ENCODE data around the gene ABCC2.

Gene ABCC2

DNA sequence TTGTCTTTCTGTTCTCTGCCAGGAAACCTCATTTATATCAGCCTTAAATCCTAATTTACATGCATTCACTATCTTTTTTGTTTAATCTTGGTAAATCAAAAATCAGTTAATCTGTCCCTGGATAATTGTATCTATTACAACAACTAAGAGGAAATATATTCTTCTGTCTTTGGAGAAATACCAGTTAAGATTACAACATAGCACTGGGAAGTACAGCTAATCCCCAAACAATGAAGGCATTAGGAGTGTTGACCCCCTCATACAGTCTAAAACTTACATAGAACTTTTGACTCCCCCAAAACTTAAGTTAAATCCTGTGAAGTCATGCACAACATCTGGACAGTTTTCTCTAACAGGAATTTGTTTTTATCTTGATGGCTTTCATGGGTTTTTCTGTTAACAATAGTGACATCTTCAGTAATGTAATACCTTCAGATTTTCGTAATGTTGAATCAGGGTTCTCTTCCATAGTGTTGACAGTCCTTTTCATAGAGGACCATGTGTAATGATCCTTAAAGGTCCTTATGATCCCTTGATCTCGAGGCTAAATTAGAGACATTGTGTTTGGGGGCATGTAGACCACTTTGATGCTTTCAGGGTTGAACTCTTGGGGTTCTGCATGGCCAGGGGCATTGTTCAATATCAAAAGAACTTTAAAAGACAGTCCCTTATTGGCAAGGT is 24.1 kb upstream of the ABCC2 start:
- no peak overlapping the region for H3K4me3 ChIP-seq (ENCODE audit: low read depth, low read length)
- TF ChIP-seq POLR2A (IDR thresholded peaks at IDR 0.05; ENCODE audit: extremely low read depth, insufficient read length) (no peak), MAX (IDR thresholded peaks at IDR 0.05; ENCODE audit: low read depth, low read length) (no peak)

DNA sequence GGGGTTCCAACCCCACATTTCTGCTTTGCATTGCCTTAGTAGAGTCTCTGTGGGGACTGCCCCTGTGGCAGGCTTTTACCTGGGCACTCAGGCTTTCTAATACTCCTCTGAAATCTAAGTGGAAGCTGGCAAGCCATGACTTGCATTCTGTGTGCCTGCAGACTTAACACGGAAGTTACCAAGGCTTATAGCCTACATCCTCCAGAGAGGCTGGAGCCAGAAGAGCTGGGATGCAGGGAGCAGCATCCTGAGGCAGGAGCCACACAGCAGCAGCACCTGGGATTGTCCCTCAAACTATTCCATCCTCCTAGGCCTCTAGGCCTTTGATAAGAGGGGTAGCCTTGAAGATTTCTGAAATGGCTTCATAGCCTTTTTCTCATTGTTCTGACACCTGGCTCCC is 22.1 kb upstream of the ABCC2 start:
- TF ChIP-seq MAX (IDR thresholded peaks at IDR 0.05; ENCODE audit: low read depth, low read length) (no peak), CTCF (IDR thresholded peaks at IDR 0.05; ENCODE audit: low read depth, low read length) (no peak), MYC (IDR thresholded peaks at IDR 0.05; ENCODE audit: low read depth, low read length) (no peak), POLR2A (IDR thresholded peaks at IDR 0.05; ENCODE audit: extremely low read depth, insufficient read length) (no peak)
- no peak for DNase-seq (ENCODE audit: low read depth)
- H3K4me3 ChIP-seq (ENCODE audit: low read depth, low read length) = no peak overlapping the region

More for the DNA sequence above, 24.1 kb upstream of the ABCC2 start:
- DNase-seq (ENCODE audit: low read depth) = no peak

GRCh38 chr10:99761365-99761764 is 21.1 kb upstream of the ABCC2 start:
- TF ChIP-seq MAX (IDR thresholded peaks at IDR 0.05; ENCODE audit: low read depth, low read length) = no peak
- no peak for TF ChIP-seq CTCF (IDR thresholded peaks at IDR 0.05; ENCODE audit: low read depth, low read length)
- no peak for TF ChIP-seq MYC (IDR thresholded peaks at IDR 0.05; ENCODE audit: low read depth, low read length)
- TF ChIP-seq POLR2A (IDR thresholded peaks at IDR 0.05; ENCODE audit: extremely low read depth, insufficient read length) = no peak
- no peak for DNase-seq (ENCODE audit: low read depth)

GRCh38 chr10:99765672-99766301 is 16.7 kb upstream of the ABCC2 start:
- H3K4me3 ChIP-seq (ENCODE audit: low read depth, low read length) = no peak overlapping the region
- TF ChIP-seq CTCF (IDR thresholded peaks at IDR 0.05; ENCODE audit: low read depth, low read length) (no peak), MAX (IDR thresholded peaks at IDR 0.05; ENCODE audit: low read depth, low read length) (no peak), POLR2A (IDR thresholded peaks at IDR 0.05; ENCODE audit: extremely low read depth, insufficient read length) (no peak), MYC (IDR thresholded peaks at IDR 0.05; ENCODE audit: low read depth, low read length) (no peak)
- no peak for DNase-seq (ENCODE audit: low read depth)

More at GRCh38 chr10:99761365-99761764, 21.1 kb upstream of the ABCC2 start:
- no peak overlapping the region for H3K4me3 ChIP-seq (ENCODE audit: low read depth, low read length)

DNA sequence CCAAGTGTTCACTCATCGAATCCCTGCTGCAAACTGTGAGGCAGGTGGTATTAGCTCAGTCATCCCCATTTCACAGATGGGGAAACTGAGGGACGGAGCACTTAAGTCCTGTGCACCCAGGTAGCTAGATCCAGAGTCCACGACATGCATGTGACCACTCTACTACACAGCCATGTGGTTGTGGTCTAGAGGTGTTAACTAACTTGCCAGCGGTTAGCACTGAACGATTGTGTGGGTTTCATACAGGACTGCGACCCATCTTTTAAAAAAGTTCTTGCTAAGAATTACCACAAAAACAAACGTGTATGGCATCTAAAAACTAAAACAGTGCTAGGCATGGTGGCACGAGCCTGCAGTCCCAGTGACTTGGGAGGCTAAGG is 16.1 kb upstream of the ABCC2 start:
- H3K4me3 ChIP-seq (ENCODE audit: low read depth, low read length) = no peak overlapping the region
- TF ChIP-seq CTCF (IDR thresholded peaks at IDR 0.05; ENCODE audit: low read depth, low read length) = no peak
- TF ChIP-seq MYC (IDR thresholded peaks at IDR 0.05; ENCODE audit: low read depth, low read length) = no peak
- TF ChIP-seq MAX (IDR thresholded peaks at IDR 0.05; ENCODE audit: low read depth, low read length) = no peak
- TF ChIP-seq POLR2A (IDR thresholded peaks at IDR 0.05; ENCODE audit: extremely low read depth, insufficient read length) = no peak
- DNase-seq (ENCODE audit: low read depth) = no peak

- DNase-seq (ENCODE audit: low read depth) = no peak
- TF ChIP-seq POLR2A (IDR thresholded peaks at IDR 0.05; ENCODE audit: extremely low read depth, insufficient read length) = no peak
- no peak for TF ChIP-seq CTCF (IDR thresholded peaks at IDR 0.05; ENCODE audit: low read depth, low read length)
- TF ChIP-seq MAX (IDR thresholded peaks at IDR 0.05; ENCODE audit: low read depth, low read length) = no peak
- no peak for TF ChIP-seq MYC (IDR thresholded peaks at IDR 0.05; ENCODE audit: low read depth, low read length)
- no peak overlapping the region for H3K4me3 ChIP-seq (ENCODE audit: low read depth, low read length)
Measured at GRCh38 chr10:99767901-99768300, 14.5 kb upstream of the ABCC2 start.
